GM18907 (cell line): Measurements from ENCODE around the gene THNSL1.

Source experiments
- ATAC-seq: cut with Tn5 transposase; IDR thresholded peaks from one replicate; pipeline ENCODE4 v1.9.1; 2021; ENCODE audit warnings: mild to moderate bottlenecking, moderate library complexity; ENCODE audit not compliant: unreplicated experiment

THNSL1 gene

DNA sequence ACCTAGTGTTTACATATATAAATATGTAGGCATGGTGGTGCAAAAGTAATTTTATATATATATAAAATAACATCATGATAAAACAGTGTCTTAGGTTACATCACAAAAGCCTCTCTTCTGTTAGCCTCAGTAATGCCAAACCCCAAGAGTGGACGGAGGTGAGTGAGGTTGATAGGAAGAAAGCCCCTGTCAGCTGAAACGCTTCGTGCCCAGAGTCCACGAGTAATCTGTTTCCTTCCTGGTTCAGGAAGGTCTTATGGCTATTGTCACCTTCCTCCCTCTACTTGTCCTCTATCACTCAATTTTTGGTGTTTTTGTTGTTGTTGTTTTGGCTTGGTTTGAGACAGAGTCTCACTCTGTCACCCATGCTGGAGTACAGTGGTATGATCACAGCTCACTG is 41.5 kb downstream of the THNSL1 start:
- ATAC-seq = no peak

DNA sequence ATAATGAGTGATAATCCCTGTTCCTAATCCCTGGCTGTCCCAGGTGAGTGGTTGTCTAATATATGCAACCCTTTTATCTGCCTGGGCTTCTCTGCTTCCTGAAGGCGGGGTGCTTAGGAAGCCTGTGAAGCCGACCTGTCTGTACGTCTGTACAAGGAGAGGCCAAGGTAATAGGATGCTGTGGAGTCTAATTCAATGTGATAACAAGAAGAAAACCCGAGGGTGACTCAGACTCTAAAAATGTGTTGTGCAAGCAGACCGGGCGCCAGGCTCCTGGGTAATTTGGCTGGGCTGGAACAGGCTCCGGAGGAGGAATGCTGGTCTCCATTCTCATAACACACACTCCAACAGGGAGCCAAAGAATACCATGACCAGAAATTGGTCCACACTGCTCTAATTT is 43.6 kb downstream of the THNSL1 start:
- ATAC-seq = no peak

DNA sequence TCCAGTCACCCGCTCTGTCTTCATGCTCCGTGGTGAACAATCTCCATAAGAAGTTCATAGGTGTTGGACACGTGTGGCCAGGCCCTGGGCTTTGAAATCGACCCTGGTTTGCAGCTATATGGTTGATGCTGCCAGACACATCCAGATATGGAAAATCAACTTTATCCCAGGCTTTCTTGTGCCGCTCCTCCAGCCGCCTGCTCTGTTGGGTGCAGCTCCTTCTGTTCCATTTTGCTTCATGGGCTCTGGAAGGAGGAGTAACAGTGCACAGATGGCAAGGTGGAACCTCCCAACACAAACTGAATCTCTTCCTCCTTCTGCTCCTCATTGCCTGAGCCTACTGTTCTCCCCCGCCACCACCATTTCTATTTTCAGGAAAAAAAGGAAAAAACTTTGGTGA is 44.7 kb downstream of the THNSL1 start:
- ATAC-seq = no peak

DNA sequence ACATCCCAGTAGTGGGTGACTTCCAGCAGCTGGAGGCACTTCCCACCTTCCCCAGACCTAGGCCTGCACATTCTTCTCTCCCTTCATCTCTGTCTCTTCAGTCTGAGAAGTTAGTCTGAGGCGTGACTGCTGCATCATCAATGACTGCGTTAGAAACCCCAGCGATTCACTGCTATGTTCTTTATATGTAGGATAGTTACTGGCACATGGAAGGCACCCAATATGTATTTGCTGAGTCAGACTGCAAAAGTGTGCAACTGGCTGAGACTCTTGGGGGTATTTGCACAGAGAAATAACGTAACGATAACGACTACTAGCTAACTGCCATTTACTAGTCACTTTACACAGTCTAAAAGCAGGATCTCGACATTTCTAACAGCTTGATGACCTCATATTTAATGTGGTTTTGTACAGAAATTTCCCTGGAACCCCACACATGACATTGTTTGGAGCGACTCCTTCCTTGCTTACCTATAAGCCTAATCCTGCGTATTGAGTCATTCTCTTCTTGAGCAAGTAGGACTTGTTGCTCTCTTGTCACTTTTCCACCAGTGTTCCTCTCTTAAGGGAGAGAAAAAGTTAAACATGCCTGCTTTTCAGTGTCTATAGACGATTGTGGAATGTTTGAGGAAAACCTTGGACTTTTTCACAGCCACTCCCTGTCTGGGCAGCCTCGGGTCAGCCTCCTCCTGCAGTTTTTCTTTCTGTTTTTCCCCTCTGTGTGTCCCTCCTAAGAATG is 45.5 kb downstream of the THNSL1 start:
- no peak for ATAC-seq

DNA sequence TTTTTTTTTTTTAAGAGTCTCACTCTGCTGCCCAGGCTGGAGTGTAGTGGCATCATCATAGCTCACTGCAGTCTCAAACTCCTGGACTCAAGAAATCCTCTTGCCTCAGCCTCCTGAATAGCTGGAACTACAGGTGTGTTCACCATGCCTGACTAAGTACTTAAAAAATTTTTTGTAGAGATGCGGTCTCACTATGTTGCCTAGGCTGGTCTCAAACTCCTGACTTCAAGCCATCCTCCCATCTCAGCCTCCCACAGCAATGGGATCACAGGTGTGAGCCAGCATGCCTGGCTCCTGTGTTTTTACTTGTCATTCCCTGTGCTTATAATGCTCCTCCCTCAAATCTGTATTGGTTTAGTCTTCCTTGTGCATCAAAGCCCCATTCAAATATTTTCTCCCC is 46.7 kb downstream of the THNSL1 start:
- ATAC-seq = no peak

DNA sequence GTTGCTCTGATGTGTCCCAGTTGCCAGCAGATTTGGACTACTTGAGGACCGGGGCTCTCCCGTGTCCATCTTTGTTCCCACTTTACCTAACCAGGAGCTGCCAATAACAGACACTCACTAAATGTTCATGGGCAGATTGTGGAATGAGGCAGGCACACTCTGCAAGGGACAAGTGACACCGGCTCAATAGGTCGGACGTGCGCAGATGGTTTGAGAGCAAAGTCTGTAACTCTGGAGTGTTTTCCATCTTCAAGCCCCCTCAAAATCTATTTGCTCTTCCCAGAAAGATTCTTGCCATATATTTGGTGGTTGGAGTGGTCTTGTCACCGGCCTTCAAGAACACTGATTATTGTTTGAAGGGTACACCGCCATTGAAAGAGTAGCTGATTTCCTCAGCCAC is 47.2 kb downstream of the THNSL1 start:
- ATAC-seq = no peak

DNA sequence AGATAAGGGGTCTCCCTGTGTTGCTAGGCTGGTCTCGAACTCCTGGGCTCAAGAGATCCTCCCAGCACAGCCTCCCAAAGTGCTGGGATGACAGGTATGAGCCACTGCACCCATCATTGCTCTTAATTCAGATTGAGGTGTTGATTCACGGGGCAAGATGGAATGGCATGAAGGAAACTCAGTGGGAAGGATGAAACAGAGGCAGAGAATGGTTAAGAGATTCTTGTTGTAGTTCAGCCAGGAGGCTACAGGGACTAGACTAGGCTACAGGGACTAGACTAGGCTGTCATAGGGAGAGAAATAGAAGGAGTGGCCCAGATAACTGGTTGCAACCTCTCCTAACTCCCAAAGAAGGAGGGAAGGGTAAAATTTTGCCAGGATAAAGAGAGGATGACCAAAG is 48.0 kb downstream of the THNSL1 start:
- no peak for ATAC-seq

DNA sequence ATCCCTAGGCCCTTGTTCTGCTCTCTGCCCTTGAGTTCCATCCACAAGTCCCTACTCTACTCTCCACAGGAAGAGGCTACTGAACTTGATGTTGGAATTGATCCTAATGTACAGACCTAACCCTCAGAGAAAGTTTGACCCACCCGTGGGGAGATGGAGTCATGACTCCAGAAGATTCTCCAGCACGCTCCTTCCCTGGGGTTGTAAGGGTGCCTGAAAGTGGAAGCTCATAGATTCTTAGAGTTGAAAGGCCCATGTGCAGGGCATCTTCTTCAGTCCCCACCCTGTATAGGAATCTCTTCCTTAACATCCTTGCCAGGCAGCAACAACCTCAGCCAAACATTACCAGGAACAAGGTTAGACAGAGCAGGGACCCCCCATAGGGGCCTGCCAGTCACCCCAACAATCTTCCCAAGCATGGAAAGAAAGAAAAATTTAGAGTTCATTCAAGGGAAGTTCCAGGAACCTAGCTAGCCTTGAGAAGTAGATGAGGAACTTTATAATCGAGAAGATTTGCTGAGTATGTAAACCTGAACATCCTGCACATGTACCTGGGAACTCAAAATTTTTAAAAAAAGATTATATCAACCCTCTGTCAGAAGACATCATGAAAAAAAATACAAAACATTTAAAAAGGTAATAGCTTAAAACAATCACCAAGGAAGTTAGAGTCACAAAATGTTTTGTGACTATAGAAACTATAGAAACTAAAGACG is 49.5 kb downstream of the THNSL1 start:
- ATAC-seq = no peak

DNA sequence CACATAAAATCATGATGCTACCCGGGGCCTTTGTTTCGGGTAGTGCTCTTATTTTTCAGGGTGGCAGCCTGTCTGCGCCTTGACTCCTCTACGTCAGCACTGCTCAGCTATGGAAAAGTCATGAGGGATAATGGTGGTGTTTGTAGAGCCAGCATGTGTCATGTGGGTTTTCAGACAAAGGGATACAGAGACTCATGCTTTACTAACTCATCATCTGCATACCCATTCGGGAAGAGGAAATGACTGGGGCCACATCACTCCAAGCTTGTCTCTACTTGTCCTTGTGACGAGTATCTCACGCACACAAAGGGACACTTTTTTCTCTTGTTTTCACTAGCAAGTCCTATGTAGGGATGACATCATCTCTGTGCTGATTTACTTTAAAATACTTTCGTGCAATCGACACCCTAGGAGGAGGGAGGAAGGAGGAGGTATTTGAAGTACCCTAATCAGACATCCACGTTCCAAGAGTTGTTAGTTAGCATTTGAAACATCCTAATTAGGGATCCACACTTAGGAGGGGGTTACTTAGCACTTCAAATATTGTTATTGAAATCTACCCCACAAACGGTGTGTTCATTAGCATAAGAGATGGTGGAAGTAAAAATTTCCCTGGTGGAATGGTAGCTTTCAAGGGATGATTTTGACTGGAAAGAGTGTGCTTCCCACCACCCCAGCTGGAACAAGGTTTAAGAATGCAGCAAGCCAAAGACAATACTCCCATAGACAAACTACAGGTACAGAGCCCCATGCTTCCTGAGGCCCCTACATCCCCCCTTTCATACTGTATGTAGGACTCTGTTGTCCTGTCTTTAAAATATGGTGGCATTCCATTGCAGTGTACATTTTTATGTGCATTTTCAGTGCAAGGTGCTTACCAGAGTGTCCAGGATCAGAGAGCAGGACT is 52.0 kb downstream of the THNSL1 start:
- no peak for ATAC-seq

DNA sequence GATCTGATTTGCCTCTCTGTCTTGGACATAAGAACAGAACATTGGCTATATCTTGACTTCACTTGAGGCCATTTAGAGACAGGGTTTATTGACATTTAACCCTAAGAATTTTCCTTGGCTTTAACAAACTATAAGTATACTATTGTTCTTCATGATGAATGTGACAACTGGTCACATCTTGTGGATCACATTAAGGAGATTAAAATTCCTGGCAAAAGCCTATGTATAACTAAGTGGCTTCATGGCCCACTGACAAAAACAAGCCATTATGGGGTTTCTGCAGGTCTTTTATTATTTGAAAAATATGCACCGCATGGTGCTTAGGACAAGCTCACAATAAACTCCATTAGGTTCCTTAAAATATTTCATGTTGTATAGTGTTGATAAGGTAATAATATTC is 54.8 kb downstream of the THNSL1 start:
- no peak for ATAC-seq

DNA sequence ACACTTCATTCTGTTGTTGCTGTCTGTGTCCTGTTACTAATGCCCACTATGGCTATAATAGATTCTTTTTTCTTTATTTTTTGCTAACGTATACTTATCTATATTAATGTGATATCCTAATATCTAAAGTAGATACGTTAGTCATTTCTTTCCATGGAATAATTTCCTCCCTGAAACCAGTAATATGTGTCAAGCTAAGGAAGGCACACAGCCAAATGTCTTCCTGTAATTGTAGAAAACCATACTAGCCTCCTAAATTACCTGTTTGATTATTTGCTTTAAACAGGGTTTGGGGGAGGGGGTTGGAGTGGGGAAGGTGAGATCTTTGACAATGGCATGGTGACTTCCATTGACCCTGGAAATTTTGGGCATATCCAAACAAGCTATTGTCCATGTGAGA is 56.4 kb downstream of the THNSL1 start:
- no peak for ATAC-seq

DNA sequence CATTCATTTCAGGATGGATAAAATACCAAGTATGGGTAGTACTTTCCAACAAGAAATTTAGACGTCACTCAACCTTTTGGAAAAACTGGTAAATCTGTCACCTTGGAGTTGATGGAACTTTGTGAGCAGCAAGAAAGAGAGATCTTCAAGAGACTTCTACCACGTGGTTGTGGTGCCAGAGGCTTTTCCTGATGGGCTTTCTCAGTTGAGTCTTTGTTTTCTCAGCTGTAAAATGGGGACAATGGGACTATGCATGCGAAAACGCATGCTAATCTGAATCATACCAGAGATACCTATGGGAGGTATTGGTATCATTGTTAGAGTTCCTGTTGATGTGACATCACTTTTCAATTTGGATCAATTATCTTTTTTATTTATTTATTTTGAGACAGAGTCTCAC is 59.4 kb downstream of the THNSL1 start:
- no peak for ATAC-seq
